ENCODE results near the gene CATSPER3.

The CATSPER3 gene

GRCh38 chr5:135038205-135038812 lies 70.6 kb downstream of the CATSPER3 start:
- H3K4me3 ChIP-seq (ENCODE audit: low read length), result no peak overlapping the region
- DNase-seq (ENCODE audit: low read depth), result no peak
- TF ChIP-seq CTCF (conservative IDR thresholded peaks at IDR 0.05; ENCODE audit: low read depth, low read length), result no peak

GRCh38 chr5:135038813-135039270 lies 71.1 kb downstream of the CATSPER3 start:
- TF ChIP-seq CTCF (conservative IDR thresholded peaks at IDR 0.05; ENCODE audit: low read depth, low read length), result no peak
- no peak overlapping the region for H3K4me3 ChIP-seq (ENCODE audit: low read length)
- DNase-seq (ENCODE audit: low read depth), result no peak

- DNase-seq (ENCODE audit: low read depth), result no peak
- no peak overlapping the region for H3K4me3 ChIP-seq (ENCODE audit: low read length)
- no peak for TF ChIP-seq CTCF (conservative IDR thresholded peaks at IDR 0.05; ENCODE audit: low read depth, low read length)
Measured at GRCh38 chr5:135039271-135040033, 71.7 kb downstream of the CATSPER3 start.

GRCh38 chr5:135040034-135040332 lies 72.3 kb downstream of the CATSPER3 start:
- TF ChIP-seq CTCF (conservative IDR thresholded peaks at IDR 0.05; ENCODE audit: low read depth, low read length), result no peak
- no peak overlapping the region for H3K4me3 ChIP-seq (ENCODE audit: low read length)
- no peak for DNase-seq (ENCODE audit: low read depth)

- no peak overlapping the region for H3K4me3 ChIP-seq (ENCODE audit: low read length)
- no peak for TF ChIP-seq CTCF (conservative IDR thresholded peaks at IDR 0.05; ENCODE audit: low read depth, low read length)
- DNase-seq (ENCODE audit: low read depth), result no peak
Measured at GRCh38 chr5:135040333-135041144, 72.8 kb downstream of the CATSPER3 start.

GRCh38 chr5:135041145-135041587 lies 73.5 kb downstream of the CATSPER3 start:
- H3K4me3 ChIP-seq (ENCODE audit: low read length), result no peak overlapping the region
- no peak for TF ChIP-seq CTCF (conservative IDR thresholded peaks at IDR 0.05; ENCODE audit: low read depth, low read length)
- no peak for DNase-seq (ENCODE audit: low read depth)
